ENCODE results near the gene PSMD11. TPM values are rescaled to one million over a fixed set of nuclear protein-coding genes. Genes with fewer than 3 reads are reported as not detected.

Gene PSMD11
- total RNA-seq, 1 experiment from 2014 or later = 169 TPM

DNA sequence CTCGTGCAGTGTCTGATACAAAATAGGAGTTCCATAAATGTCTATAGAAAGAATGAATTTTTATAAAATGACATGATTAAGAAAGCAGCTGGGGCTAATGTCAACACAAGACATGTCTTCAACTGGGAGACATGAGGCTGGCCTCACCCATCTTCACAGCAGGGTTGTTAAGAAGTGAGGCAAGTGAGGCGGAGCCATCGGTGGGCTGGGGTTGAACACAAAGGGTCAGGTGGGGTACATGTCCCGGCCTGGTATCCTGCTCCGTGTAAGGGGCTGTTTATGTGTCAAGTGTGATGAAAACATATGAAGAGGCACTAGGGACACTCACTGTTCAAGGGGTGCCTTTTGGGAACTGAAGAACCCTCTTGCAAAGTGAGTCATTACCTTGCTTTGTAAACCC lies 64.6 kb downstream of the PSMD11 start:
- H3K9me3 Mint-ChIP-seq = no peaks in the 10 kb centered on the region
- H3K23me2 ChIP-seq (ENCODE audit: insufficient read length, low read depth, low read length, poor library complexity, severe bottlenecking) = no peaks in the 10 kb centered on the region
- no CpG with 5 or more reads among the region's 5 CpGs for WGBS (ENCODE audit: extremely low coverage, insufficient read length, low lambda C conversion rate)
- no peak overlapping the region for H2BK15ac ChIP-seq (ENCODE audit: low read depth, low read length)
- TF ChIP-seq CTCF (conservative IDR thresholded peaks at IDR 0.05) = no peak
- H3K14ac ChIP-seq (ENCODE audit: insufficient read depth, low read length) = no peak overlapping the region
- H3K27me3 Mint-ChIP-seq (ENCODE audit: low read depth) = no peaks in the 10 kb centered on the region; the same call in 1 of the 2 replicates
- H3K27ac ChIP-seq (ENCODE audit: insufficient read length, low read depth, low read length) = no peak overlapping the region
- H3K36me3 Mint-ChIP-seq (ENCODE audit: insufficient read depth in 1 of 3, low read depth in 3 of 3) = no peaks in the 10 kb centered on the region
- H3K4ac ChIP-seq (ENCODE audit: low read depth, low read length) = no peak overlapping the region
- no peak overlapping the region for H3K9ac ChIP-seq (ENCODE audit: extremely low read depth, insufficient read length, low read length)
- H2BK5ac ChIP-seq (ENCODE audit: insufficient read length, low read length) = no peak overlapping the region
- no peak overlapping the region for H4K91ac ChIP-seq (ENCODE audit: insufficient read length, low read depth, low read length)
- H3K9me3 ChIP-seq (ENCODE audit: control insufficient read depth, low read depth, low read length) = no peaks in the 10 kb centered on the region
- no peak overlapping the region for H2AK5ac ChIP-seq (ENCODE audit: insufficient read length, low read length)
- no peak overlapping the region for H3K18ac ChIP-seq (ENCODE audit: insufficient read length, low read depth, low read length)
- H3K27me3 ChIP-seq (ENCODE audit: insufficient read depth, low read length) = no peaks in the 10 kb centered on the region
- no peaks in the 10 kb centered on the region for H3K4me1 ChIP-seq (ENCODE audit: insufficient read depth, low read length)
- H3T11ph ChIP-seq (ENCODE audit: low read length) = no peak overlapping the region
- peaks cover 7 to 17% of the 10 kb centered on the region in 2 experiments for H3K4me1 Mint-ChIP-seq
- no peak overlapping the region for H2BK120ac ChIP-seq (ENCODE audit: low read depth, low read length, poor library complexity, severe bottlenecking)
- no peak overlapping the region for H2BK12ac ChIP-seq (ENCODE audit: insufficient read length, low read depth, low read length)
- H3K4me2 ChIP-seq (ENCODE audit: insufficient read depth, insufficient read length, low read length) = no peak overlapping the region
- no peak overlapping the region for H3K4me3 Mint-ChIP-seq
- no peak for DNase-seq
- H3K79me1 ChIP-seq (ENCODE audit: insufficient read depth, low read depth, low read length, poor library complexity, severe bottlenecking) = no peaks in the 10 kb centered on the region
- no peaks in the 10 kb centered on the region for H4K20me1 ChIP-seq (ENCODE audit: control insufficient read depth, insufficient read depth, insufficient read length)
- H4K8ac ChIP-seq (replicated peaks; ENCODE audit: insufficient read length, low read depth, low read length) = no peak overlapping the region
- no peak overlapping the region for H4K5ac ChIP-seq (ENCODE audit: insufficient read length, low read depth, low read length)
- no peak overlapping the region for H3K56ac ChIP-seq (ENCODE audit: insufficient read length, low read depth, low read length)
- no peak overlapping the region for H3K27ac Mint-ChIP-seq
- no peaks in the 10 kb centered on the region for H3K79me2 ChIP-seq (ENCODE audit: insufficient read depth, low read length)
- H2BK20ac ChIP-seq (ENCODE audit: low read depth, low read length, poor library complexity, severe bottlenecking) = no peak overlapping the region
- H2AFZ ChIP-seq (ENCODE audit: low read length) = no peak overlapping the region
- H3K23ac ChIP-seq (ENCODE audit: insufficient read length, low read depth, low read length) = no peak overlapping the region
